Right lobe of liver (tissue), 4 donors: ENCODE data around the gene APP.

ENCODE experiments used
- CTCF ChIP-seq, 4 donors: fragments of 200-600 bp in 3 of 4; fragments of 450-650 bp in 1 of 4; IDR thresholded peaks; one replicate each; pipeline versions ENCODE4 v1.5.1 to v1.8.0; 2016 to 2022; ENCODE audit warnings: antibody characterized with exemption in 4 of 4, mild to moderate bottlenecking in 2 of 4
- POLR2A ChIP-seq: fragments of 450-650 bp; IDR thresholded peaks from one replicate; pipeline ENCODE4 v1.6.1; 2017; ENCODE audit warnings: antibody characterized with exemption, mild to moderate bottlenecking
- donor health status: DM: no; HTN: no; CAD: no.
- donor health status: DM: no; HTN: no; CAD: no.
- donor health status: DM: no; HTN: yes; CAD: no.

- no peak for TF ChIP-seq CTCF (IDR thresholded peaks at IDR 0.05)
- no peak for TF ChIP-seq POLR2A
Measured at GRCh38 chr21:26124896-26125295, 45.7 kb downstream of the APP start.
